HL-60 (cell line): ENCODE measurements around the gene BHLHE40.

Experiments
- GABPA ChIP-seq: IDR thresholded peaks from 2 replicates; pipeline ENCODE4 v1.6.1; 2012; ENCODE audit warnings: low read depth
- TF ChIP-seq, protein P1 (sequence below): IDR thresholded peaks from one replicate; pipeline ENCODE4 v1.5.1; 2011; ENCODE audit warnings: low read length, control low read depth, inconsistent platforms; ENCODE audit not compliant: insufficient read depth

DNA sequence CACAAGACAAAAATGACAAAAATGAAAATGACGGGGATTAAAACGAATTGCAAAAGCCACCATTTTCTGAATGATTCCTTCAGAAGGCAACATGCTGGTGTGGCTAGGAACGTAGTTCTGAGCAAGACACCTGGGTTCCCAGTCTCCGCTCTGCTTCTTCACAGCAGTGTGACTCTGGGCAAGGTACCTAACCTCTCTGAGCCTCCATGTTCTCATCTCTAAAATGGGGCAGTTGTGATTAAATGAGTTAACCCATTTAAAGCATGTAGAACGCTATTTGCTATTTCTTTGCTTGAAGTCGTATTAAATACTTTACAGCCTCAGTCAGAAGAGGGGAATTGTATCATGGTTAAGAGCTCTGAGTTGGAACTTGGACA, 23.6 kb downstream of the BHLHE40 start:
- TF ChIP-seq, protein P1, sequence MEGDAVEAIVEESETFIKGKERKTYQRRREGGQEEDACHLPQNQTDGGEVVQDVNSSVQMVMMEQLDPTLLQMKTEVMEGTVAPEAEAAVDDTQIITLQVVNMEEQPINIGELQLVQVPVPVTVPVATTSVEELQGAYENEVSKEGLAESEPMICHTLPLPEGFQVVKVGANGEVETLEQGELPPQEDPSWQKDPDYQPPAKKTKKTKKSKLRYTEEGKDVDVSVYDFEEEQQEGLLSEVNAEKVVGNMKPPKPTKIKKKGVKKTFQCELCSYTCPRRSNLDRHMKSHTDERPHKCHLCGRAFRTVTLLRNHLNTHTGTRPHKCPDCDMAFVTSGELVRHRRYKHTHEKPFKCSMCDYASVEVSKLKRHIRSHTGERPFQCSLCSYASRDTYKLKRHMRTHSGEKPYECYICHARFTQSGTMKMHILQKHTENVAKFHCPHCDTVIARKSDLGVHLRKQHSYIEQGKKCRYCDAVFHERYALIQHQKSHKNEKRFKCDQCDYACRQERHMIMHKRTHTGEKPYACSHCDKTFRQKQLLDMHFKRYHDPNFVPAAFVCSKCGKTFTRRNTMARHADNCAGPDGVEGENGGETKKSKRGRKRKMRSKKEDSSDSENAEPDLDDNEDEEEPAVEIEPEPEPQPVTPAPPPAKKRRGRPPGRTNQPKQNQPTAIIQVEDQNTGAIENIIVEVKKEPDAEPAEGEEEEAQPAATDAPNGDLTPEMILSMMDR: no peak
- TF ChIP-seq GABPA: no peak
